HG02840 (cell line): ENCODE results near the gene WASF3.
"Not testable (repeated sequence)": the region's sequence is repeated elsewhere in the genome, so short reads cannot be mapped to it uniquely, and the experiment has no call there.

Experiments
- ATAC-seq: cut with Tn5 transposase; IDR thresholded peaks from one replicate; pipeline ENCODE4 v1.9.1; 2021; ENCODE audit warnings: mild to moderate bottlenecking, moderate library complexity, moderate number of reproducible peaks; ENCODE audit not compliant: unreplicated experiment, low FRiP score

Gene WASF3

DNA sequence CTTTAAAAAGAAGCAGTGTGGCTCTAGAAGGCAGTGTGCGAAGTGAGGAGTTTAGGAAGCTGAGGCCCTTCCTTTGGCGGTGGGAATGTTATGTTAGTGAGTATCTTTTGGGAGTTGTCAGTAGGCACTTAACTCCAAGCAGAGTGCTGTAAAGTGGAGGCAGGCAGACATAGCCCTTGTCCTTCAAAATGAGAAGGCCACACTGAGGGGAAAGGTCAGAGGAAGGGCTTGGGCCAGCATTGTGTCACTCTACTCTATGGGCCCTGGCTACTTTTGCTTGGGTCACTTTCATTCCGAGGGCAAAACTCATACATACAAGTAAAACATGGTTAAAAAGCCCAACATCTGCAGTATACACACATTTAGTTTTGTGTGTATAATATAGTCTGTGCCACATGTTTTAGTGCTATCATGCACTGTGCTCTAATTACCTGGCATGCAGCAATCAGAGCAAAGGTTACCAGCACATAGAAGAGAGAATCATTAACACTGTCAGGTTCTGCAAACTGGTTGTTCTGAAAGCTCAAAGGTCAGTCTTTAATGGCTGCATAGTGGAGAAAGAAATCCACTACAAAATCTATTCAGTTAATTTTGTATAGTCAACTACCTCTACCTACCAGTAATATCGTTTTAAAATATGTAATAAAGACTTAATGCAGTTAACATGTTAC lies 64.4 kb downstream of the WASF3 start:
- no peak for ATAC-seq

DNA sequence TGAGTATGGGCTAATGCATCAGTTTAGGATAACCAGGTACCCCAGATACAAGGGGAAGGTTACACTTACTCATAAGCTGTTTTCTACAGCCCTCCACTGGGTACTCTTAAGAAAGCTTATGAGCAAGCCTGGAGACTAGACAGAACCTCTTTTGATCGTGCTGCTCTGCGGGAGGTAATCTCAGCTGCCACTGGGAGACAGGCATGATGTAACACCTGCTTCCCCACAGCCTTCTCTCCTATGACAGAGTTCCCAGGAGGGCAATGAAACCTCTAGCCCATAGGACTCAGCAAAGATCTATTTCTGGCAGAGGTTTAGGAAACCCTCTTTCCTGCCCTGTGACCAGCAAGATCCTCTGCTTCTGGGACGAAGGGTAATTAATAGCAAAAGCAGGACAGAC lies 65.6 kb downstream of the WASF3 start:
- no peak for ATAC-seq

DNA sequence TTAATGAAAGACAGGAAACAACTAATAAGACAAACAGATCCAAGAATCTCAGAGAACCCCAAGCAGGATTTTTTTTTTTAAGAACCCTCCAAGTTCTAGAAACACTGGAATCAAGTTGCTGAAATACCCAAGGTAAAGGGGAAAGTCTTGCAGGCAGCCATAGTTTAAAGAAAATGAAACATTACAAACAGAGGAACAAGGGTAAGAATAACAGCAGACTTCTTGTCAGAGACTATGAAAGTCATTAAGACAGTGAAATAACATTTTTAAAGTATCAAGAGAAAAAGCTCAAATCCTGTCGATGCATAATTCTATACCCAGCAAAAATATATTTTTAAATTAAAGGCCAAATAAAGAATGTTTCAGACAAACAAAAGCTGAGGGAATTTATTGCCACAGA lies 67.1 kb downstream of the WASF3 start:
- ATAC-seq, result no peak

DNA sequence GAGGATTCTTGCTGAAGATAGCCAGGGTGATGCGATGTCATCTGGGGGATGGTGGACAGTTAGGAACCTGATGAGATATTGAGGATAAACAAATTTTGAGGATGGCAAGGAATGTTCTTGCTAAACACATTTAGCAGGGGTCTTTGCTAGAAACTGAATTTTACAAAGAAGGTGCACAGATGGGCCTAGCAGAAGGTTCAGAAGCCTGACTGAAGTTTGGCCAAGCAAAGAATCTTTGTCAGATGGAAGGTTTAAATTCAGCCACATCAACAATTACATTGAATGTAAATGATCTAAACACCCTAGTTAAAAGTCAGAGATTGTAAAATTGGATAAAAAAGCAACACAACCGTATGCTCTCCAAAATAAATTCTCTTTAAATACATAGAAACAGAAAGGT lies 68.8 kb downstream of the WASF3 start:
- ATAC-seq, result no peak

DNA sequence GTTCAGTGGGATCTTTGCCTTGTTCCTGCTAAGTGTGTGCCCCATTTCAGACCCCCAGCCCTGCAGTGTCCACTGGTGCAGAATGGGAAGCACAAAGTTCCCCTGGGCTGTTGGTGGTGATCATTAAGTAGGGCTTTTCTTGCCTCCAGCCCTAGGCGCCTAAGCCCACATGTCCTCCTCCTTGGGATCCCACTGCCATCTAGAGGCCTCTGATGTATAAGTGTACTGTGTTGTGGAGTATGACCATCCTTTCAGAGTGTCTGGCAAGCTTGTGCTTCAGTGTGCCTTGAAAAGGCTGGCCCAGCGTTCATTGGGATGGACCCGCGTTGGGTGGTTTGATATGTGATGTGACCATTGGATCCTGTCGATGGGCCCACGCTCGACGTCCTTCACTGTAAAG lies 71.2 kb downstream of the WASF3 start:
- ATAC-seq, result no peak

DNA sequence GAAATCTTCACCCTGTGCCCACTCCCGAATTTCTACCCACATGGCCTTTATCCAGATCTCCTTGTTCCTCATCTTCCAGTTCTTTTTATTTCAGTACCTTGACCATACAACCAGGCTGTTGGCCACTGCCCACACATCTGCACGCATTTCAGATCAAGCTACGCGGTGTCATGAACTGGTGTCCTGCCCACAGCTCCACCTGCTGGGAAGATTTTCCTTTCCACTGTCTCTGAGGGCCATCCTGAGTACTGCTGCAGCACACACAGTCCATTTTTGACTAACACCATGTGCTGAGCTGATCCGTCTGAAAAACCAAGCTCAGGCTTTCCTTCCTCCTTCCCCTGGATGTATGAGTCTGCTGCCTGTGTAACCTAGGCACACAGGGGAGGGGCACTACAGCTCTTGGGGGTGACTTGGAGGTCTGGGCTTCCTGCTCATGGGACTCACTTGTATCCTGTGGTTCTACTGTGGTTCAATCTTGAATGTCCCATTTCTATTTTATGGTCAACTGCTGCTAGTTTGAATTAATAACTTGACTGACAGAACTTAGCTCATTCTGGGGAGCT lies 71.9 kb downstream of the WASF3 start:
- ATAC-seq, result no peak

DNA sequence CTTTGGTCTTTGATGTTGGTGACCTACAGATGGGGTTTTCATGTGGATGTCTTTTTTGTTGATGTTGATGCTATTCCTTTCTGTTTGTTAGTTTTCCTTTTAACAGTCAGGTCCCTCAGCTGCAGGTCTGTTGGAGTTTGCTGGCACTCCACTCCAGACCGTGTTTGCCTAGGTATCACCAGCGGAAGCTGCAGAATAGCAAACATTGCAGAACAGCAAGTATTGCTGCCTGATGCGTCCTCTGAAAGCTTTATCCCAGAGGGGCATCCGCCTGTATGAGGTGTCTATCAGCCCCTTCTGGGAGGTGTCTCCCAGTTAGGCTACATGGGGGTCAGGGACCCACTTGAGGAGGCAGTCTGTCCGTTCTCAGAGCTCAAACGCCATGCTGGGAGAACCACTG lies 78.2 kb downstream of the WASF3 start:
- not testable (repeated sequence) for ATAC-seq

DNA sequence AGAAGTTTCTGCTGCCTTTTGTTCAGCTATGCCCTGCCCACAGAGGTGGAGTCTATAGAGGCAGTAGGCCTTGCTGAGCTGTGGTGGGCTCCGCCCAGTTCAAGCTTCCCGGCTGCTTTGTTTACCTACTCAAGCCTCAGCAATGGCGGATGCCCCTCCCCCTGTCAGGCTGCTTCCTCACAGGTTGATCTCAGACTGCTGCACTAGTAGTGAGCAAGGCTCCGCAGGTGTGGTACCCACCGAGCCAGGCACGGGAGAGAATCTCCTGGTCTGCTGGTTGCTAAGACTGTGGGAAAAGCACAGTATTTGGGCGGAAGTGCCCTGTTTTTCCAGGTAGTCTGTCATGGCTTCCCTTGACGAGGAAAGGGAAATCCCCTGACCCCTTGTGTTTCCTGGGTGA lies 78.6 kb downstream of the WASF3 start:
- not testable (repeated sequence) for ATAC-seq

DNA sequence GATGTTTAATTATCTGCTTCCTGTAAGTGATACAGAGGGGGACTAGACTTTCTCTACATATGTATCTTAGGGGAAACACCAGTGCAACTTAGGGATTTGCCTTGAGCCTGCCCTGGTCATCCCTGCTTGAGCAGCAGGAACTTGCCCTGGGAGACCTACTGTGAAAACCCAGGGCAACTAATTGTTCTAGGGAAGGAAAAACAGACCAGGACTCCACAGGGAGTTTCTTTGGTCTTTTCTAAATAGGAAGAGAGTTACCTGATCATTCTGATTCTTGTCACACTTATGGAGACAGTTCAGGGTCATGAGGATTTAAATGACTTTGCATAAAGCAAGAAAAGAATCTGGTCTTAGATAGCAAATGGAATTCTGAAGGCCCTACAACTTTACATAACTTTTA lies 89.1 kb downstream of the WASF3 start:
- no peak for ATAC-seq

DNA sequence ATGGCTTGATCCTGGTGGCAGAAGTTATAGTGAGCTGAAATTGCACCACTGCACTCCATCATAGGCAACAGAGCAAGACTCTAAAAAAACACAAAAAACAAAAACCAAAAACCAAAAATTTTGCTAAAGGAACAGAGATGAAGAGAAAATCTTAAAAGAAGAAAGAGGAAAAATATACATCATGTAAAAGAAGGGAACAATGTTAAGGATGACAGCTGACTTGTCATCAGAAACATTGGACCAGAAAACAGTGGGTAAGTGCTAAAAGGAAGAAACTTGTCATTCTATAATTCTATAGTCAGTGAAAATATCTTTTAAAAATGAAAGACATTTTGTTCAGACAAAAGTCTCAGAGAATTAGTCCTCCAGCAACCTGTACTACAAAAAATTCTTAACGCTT lies 93.8 kb downstream of the WASF3 start:
- no peak for ATAC-seq

DNA sequence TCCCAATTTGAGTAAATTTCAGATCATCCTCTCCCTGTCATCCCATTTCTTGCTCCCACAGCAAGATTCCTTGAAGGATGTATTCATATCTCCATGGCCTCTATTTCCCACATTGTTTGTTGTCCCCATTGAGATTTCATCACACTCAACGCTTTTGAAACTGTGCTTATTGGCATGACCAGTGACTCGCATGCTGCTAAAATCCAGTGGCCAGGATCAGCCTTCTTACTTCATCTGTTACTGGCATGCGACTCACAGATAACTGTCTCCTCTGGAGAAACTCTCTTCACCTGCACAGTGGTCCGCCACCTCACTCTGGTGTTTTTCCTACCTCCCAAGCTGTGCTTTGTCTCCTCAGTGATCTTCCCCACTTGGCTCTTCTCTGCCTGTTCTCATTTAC lies 95.8 kb downstream of the WASF3 start:
- ATAC-seq, result no peak

DNA sequence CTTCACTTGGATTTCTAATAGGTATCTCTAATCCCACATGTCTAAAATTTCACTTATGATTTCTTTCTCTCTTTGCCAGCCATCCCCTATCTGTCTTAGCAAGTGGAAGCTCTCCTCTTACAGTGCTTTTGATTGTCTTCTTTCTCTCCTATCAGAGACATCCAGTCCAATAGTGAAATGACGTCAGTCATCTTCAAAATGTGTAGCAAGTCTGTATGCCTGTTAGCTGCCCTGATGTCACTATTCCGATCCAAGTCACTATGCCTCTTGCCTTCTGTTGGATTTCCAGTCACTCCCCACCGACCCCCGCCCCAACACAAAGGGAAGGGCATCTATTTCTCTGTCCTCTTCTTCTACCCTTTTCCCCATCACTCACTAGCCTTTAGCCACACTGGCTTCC lies 96.4 kb downstream of the WASF3 start:
- ATAC-seq, result no peak

DNA sequence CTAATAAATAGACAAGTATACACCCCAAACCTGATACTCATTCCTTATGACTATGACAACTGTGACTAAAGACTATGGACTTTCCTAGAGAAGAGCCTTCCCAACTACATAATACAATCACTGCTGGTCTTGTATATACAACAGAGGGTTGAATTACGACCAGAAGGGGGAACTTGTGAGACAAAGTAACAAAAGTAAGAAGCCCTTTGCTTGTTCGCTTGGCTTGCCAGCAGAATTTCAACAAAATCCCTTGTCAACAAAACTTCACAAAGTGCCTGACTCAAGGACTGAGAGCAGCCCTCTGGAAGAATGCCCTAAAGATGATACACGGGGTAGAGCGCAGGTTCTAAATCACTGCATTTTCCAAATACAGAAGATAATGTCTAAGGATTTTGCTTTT lies 99.4 kb downstream of the WASF3 start:
- no peak for ATAC-seq

DNA sequence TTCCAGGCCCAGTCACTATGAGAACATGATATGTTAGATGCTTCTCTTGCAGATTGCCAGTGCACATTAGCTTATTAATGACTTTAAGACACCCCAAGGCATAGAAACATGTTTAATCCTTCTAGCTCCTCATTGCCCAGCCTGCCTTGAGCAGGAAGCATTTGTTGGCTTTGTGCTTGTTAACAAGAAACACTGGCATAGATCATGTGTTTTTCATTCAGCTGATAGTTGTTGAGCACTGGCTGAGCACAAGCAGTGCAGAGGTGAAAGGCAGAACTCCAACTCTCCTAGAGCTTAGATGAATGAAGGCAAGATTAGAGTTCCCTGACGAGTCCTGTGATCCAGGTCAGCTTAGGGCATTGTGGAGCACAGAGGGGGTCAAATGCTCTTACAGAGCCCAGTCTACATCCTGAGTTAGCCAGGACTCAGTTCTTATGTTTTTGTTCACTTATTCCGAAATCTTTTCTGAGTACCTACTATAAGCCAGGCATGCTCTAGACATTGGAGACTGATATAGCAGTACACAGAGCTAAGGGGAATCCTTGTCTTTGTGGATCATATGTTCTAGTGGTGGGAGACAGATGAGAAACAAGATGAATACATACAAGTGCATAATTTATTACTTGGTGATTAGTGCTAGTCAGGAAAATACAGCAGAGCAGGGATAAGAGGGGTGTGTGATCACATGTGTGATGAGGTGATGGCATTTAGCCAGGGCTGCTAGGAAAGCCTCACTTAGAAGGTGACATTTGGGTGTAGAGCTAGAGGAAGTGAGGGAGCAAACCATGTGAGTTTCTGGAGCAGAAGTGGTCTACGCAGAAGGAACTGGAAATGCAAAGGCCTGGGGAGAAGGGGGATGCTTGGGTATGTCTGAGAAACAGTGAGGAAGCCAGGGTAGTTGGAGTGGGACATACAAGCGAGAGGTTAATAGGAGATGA lies 101.2 kb downstream of the WASF3 start:
- ATAC-seq, result no peak

DNA sequence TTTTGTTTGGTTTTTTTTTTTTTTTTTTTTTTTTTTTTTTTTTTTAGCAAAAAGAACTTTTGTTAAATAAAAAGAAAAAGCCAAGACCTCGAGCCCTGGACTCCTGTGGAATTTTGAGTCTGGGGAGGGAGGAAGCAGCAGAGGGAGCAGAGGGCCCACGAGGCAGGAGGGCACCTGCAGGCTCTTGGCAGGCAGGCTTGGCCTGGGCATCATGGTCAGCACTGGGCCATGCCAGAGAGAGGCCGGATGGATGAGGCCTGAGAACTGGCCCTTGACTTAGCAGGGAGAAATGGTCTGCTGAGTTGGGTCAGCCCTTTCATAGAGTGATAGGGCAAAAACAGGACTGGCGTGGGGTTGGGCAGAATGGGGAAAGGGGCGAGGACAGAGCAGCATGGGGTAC lies 102.7 kb downstream of the WASF3 start:
- ATAC-seq, result no peak

DNA sequence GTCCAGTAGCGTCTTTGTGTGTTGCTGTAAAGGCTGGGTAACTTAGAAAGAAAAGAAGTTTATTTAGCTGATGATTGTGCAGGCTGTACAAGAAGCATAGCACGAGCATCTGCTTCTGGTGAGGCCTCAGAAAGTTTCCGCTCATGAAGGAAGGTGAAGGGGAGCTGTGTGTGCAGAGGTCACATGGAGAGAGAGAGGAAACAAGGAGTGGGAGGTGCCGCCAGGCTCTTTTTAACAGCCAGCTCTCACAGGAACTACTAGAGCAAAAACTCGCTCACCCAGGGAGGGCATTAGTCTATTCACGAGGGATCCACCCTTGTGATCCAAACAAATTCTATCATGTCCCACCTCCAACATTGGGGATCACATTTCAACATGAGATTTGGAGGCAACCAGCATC lies 103.3 kb downstream of the WASF3 start:
- ATAC-seq, result no peak

DNA sequence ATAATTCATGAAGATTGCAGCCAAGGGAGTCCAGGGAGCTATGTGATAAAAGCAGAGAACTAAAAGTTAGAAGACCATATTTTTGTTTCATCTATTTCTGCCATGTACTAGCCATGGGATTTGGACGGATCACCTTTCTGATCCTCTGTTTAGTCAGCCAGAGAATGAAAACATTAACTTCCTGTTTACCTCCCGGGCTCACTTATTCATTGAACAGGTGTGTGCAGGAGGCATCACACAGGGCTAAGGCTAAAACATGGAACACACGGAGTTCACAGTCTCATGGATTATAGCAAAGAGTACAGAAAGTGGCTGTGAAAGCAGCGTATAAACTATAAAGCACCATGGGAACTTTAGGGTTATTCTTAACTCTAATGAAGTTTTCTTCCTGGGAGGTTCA lies 106.3 kb downstream of the WASF3 start:
- no peak for ATAC-seq

DNA sequence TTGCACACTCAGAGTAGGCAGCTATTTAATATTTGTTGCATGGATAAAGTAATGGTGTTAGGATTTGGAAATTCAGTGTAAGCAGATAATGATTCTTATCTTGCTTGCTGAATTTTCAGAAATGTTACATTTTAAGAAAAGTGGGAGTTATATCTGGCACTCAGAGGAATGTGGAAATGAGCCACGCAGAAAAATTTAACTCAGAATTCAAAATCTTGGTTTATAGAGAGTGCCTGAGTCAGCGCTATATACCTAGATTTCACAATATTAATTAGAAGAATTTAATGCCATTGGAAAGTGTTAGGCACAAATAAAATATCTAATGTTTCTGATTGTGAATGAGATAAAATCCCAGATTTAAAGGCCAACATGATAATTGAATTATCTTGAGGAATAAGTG lies 106.8 kb downstream of the WASF3 start:
- no peak for ATAC-seq

DNA sequence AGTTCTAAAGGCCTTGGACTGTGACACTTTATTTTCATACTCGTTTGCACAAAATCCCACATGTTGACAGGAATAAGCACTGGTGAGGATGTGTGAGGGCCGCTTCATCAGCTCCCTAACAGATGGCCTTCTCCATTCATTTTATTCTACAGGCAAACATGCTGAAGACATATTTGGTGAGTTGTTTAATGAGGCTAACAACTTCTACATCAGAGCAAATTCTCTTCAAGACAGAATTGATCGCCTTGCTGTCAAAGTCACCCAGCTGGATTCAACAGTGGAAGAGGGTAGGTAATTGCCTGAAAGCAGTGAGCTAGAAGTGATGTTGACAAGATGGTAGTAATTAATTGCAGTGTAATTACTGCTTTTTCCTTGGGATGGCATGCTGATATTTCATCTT lies 107.4 kb downstream of the WASF3 start:
- no peak for ATAC-seq

DNA sequence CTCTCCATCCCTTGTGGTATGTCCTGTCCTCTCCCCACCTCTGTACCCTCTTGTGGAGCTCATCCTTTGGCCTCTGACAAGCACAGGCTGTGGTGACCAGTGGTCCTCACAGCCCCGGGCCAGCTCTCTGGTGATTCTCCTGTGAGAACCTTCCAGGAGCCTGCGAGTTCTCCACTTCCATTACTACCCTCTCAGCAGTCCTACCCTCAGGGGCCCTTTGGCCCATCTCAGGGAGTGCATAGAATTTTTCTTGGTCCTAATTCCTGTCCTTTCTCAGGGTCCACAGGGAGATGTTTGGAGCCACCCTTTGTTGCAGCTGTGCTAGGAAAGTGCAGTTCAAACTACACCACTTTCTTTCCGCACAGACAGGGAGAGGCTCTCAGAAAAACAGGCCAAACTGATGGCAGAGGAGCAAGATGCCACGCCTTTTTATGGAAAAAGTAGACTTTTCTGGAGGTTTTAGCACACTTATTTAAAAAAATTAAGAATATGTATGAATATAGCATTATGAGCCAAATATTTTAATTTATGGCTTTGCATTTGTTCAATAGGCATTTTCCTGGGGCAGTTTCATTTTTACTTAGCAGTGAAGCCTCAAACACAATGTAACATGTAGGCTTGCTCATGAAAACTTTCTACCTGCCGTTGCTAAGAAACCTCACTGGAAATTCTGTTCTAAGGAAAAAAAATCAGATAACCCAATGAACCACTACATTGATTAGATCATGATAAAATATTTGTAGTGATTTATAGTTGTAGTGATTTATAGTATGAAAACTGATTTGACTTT lies 111.1 kb downstream of the WASF3 start:
- no peak for ATAC-seq

DNA sequence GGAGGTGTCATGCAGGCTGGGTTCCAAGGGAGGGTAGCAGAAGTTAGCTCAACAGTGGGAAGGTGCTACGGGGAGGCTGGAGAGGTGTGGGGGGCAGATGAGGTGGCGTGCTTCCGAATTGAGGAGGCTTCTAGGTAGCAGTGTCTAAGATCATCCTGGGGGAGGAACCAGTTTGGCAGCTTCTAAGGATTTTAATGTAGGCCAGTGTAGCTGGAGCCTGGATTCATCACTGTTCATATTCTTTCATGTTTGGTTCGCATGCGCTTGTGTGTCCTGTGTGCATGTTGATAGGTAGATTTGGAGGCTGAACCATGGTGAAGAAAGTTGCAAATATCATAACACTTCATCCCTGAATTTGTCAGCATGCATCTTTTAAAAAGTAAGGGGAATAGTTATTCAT lies 116.4 kb downstream of the WASF3 start:
- no peak for ATAC-seq
